Esophagus muscularis mucosa (tissue), 4 donors: ENCODE results near the gene HINT1. TPM values are rescaled to one million over a fixed set of nuclear protein-coding genes. Genes with fewer than 3 reads are reported as not detected.

Experiments
- DNase-seq: peaks from one replicate; pipeline ENCODE4 v3.0.0-alpha.2; 2017; ENCODE audit errors: extremely low spot score
- H3K27ac ChIP-seq, 4 donors: fragments of 200-600 bp; sonication (generic); replicated peaks in 1 of 4; 1 replicate in 3 of 4; 2 replicates in 1 of 4; pipeline ENCODE4 v1.5.1; 2016 to 2019; ENCODE audit warnings: mild to moderate bottlenecking in 1 of 4
- H3K27me3 ChIP-seq, 4 donors: fragments of 200-600 bp; sonication (generic); one replicate each; pipeline versions ENCODE4 v1.5.1 to v1.6.0; 2016 to 2019
- H3K36me3 ChIP-seq, 4 donors: fragments of 200-600 bp; sonication (generic); one replicate each; pipeline ENCODE4 v1.5.1; 2016 to 2019
- H3K4me1 ChIP-seq, 4 donors: fragments of 200-600 bp; sonication (generic); one replicate each; pipeline ENCODE4 v1.5.1; 2016 to 2019
- H3K4me3 ChIP-seq, 4 donors: fragments of 200-600 bp; sonication (generic); 1 replicate in 2 of 4; 2 replicates in 2 of 4; pipeline ENCODE4 v1.5.1; 2016 to 2019; ENCODE audit warnings: mild to moderate bottlenecking in 4 of 4, moderate library complexity in 1 of 4
- H3K9me3 ChIP-seq, 4 donors: fragments of 200-600 bp; sonication (generic); 1 replicate in 3 of 4; 2 replicates in 1 of 4; pipeline ENCODE4 v1.5.1; 2016 to 2019
- EP300 ChIP-seq: sonication (generic); formaldehyde crosslinking; IDR thresholded peaks from one replicate; pipeline ENCODE4 v1.6.1; 2017; ENCODE audit warnings: antibody characterized with exemption
- WGBS: methylation state at CpG from one replicate; pipeline ENCODE4 v1.1.5; 2018; 5-methylcytosine and 5-hydroxymethylcytosine counted together
- intact Hi-C: fragments of 100-400 bp; cut with DNase I; formaldehyde crosslinking; loops from one replicate; pipeline ENCODE4 v1.15.1; 2023
- total RNA-seq, 4 donors: library from RNA; depleted of rRNA; stranded (reverse); fragments of >200 nt; gene quantifications; one replicate each; pipeline versions ENCODE4 v1.1.0 to v1.2.1, GENCODE V29; 2016
- TF ChIP-seq, protein P1 (sequence below), 3 experiments: fragments of 200-600 bp in 2 of 3; fragments of 450-650 bp in 1 of 3; sonication (generic) in 2 of 3; IDR thresholded peaks; one replicate each; pipeline ENCODE4 v1.5.1; 2017 to 2019; ENCODE audit warnings: antibody characterized with exemption in 3 of 3, mild to moderate bottlenecking in 2 of 3, moderate library complexity in 1 of 3

HINT1 gene
- total RNA-seq, 4 donors from 2014 or later = 129 to 251 (median 201) TPM

DNA sequence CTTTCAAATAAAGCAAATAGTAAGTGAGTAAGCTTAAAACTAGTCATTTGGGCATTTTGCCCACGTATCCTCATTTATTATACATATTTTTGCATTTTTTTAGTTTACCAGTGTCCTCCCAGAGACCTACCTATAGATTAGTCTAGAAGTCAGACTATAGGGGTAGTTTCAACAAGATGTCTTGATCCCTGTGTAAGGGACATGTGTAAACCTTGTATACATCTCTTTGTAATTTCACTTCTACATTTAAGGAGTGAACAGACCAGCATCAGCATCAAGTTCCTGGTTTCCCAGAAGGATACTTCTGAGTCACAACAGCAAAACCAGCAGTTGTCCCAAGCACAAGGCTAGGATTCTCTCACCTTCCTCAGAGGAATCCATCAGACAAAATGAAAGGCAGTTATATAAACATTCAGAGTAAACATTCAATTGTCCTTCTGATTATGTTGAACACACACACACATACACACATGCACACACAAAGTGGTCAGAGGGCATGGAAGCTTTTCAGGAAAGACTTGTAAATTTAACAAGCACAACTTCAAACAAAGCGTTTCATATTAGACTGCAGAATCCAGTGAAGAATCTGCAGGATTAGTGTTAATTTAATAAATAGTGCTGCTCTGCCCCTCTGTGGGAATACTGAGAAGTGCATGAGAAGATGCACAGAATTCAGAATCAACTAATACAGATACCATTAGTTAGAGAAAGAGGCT, 55.4 kb downstream of the HINT1 start:
- 29% methylated on average over 2 of the region's 2 CpGs for WGBS
- H3K36me3 ChIP-seq = no peaks in the 10 kb centered on the region
- no peaks in the 10 kb centered on the region for H3K4me1 ChIP-seq
- no peak for DNase-seq
- H3K9me3 ChIP-seq = no peaks in the 10 kb centered on the region
- peaks cover 0 to 7% (median 0%) of the 10 kb centered on the region in 4 donors for H3K27me3 ChIP-seq
- intact Hi-C loops = loop anchor here (10.0 kb wide), 1 partner anchor 1205 kb away; the partner anchor contains the start of gene CHSY3
- TF ChIP-seq, protein P1, sequence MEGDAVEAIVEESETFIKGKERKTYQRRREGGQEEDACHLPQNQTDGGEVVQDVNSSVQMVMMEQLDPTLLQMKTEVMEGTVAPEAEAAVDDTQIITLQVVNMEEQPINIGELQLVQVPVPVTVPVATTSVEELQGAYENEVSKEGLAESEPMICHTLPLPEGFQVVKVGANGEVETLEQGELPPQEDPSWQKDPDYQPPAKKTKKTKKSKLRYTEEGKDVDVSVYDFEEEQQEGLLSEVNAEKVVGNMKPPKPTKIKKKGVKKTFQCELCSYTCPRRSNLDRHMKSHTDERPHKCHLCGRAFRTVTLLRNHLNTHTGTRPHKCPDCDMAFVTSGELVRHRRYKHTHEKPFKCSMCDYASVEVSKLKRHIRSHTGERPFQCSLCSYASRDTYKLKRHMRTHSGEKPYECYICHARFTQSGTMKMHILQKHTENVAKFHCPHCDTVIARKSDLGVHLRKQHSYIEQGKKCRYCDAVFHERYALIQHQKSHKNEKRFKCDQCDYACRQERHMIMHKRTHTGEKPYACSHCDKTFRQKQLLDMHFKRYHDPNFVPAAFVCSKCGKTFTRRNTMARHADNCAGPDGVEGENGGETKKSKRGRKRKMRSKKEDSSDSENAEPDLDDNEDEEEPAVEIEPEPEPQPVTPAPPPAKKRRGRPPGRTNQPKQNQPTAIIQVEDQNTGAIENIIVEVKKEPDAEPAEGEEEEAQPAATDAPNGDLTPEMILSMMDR (IDR thresholded peaks at IDR 0.05) = peak; percentile 55 to 71 (median 61)
- TF ChIP-seq EP300 = no peak
- H3K27ac ChIP-seq = no peak overlapping the region
- H3K4me3 ChIP-seq = no peak overlapping the region

Other genes with a start within 250 kb of the HINT1 start
- gene LYRM7, start 5.7 kb upstream of the HINT1 start, total RNA-seq = 1 to 10 TPM; 5.3 to 9.1 (median 8.1) TPM
- 10 to 100 TPM; 23.1 to 28.0 (median 25.4) TPM for gene CDC42SE2, start 98.8 kb upstream of the HINT1 start, total RNA-seq